BJ (cell line): ENCODE measurements around the gene QRFP. TPM values are rescaled to one million over a fixed set of nuclear protein-coding genes. Genes with fewer than 3 reads are reported as not detected.
A peak's percentile ranks its signal among the peaks of the same experiment; 100 is the strongest.

Experiments
- CTCF ChIA-PET: fragments of 350-600 bp; formaldehyde crosslinking; extraction: SDS; loops from one replicate; lab custom pipeline; 2021; ENCODE audit warnings: antibody characterized with exemption, inconsistent platforms; lab: Yijun Ruan, JAX
- POLR2A ChIA-PET: fragments of 300-600 bp; sonication (Branson Sonifier 250); formaldehyde crosslinking; extraction: SDS; loops from one replicate; lab custom pipeline; 2021; ENCODE audit warnings: antibody characterized with exemption; lab: Charles Lee
- DNase-seq: peaks from one replicate; pipeline ENCODE4 v3.0.0-alpha.2; 2011; ENCODE audit warnings: low read depth
- H3K27me3 ChIP-seq: 2 replicates; pipeline ENCODE4 v1.6.0; 2011; ENCODE audit warnings: low read length; ENCODE audit not compliant: control insufficient read depth, insufficient read depth
- H3K36me3 ChIP-seq: 2 replicates; pipeline ENCODE4 v1.5.1; 2011; ENCODE audit warnings: low read length; ENCODE audit not compliant: control insufficient read depth, insufficient read depth
- H3K4me3 ChIP-seq: 2 replicates; pipeline ENCODE4 v1.5.1; 2011; ENCODE audit warnings: low read depth, mild to moderate bottlenecking, control low read depth, low read length
- CTCF ChIP-seq: IDR thresholded peaks from 2 replicates; pipeline ENCODE4 v1.5.1; 2011; ENCODE audit warnings: low read depth, mild to moderate bottlenecking, control low read depth, inconsistent platforms, low read length, moderate library complexity; ENCODE audit not compliant: insufficient read depth
- polyA plus RNA-seq: library from polyadenylated mRNA; depleted of rRNA; stranded (reverse); fragments of >200 nt; gene quantifications from 2 replicates; pipeline ENCODE4 v1.2.3, GENCODE V29; 2011

The QRFP gene
- polyA plus RNA-seq, 1 experiment, result not detected

GRCh38 chr9:130868230-130868629 lies 28.4 kb downstream of the QRFP start:
- no peak for TF ChIP-seq CTCF
- CTCF ChIA-PET, result interaction anchor here (2.3 to 10.9 kb wide), 6 partner anchors 18 to 178 kb away, joined by 17 to 251 read pairs (median 30); no protein-coding TSS in a partner anchor
- Histone ChIP-seq H3K27me3 (no peaks in the 10 kb centered on the region), H3K36me3 (peaks cover 27% of the 10 kb centered on the region), H3K4me3 (no peak overlapping the region)
- no peak for DNase-seq
- POLR2A ChIA-PET, result no interaction called here

GRCh38 chr9:130867556-130867955 lies 29.1 kb downstream of the QRFP start:
- no peak for TF ChIP-seq CTCF
- H3K4me3 ChIP-seq, result no peak overlapping the region
- no peaks in the 10 kb centered on the region for H3K27me3 ChIP-seq
- peaks cover 25% of the 10 kb centered on the region for H3K36me3 ChIP-seq
- ChIA-PET POLR2A (no interaction called here), CTCF (interaction anchor here (0.6 to 10.9 kb wide), 14 partner anchors 12 to 314 kb away, joined by 3 to 251 read pairs (median 18); no protein-coding TSS in a partner anchor)
- DNase-seq, result no peak

GRCh38 chr9:130866474-130866965 lies 30.1 kb downstream of the QRFP start:
- Histone ChIP-seq H3K36me3 (peaks cover 18% of the 10 kb centered on the region), H3K4me3 (no peak overlapping the region), H3K27me3 (no peaks in the 10 kb centered on the region)
- ChIA-PET CTCF (interaction anchor here (0.5 to 10.9 kb wide), 30 partner anchors 9 to 180 kb away, joined by 3 to 251 read pairs (median 4); no protein-coding TSS in a partner anchor), POLR2A (interaction anchor here (0.5 kb wide), 1 partner anchor 104 kb away, joined by 4 read pairs; no protein-coding TSS in a partner anchor)
- DNase-seq, result no peak
- peak; percentile 90 for TF ChIP-seq CTCF

GRCh38 chr9:130865921-130866320 lies 30.7 kb downstream of the QRFP start:
- ChIA-PET POLR2A (interaction anchor here (0.5 kb wide), 1 partner anchor 103 kb away, joined by 4 read pairs; no protein-coding TSS in a partner anchor), CTCF (interaction anchor here (1.0 to 10.9 kb wide), 22 partner anchors 8 to 181 kb away, joined by 3 to 251 read pairs (median 6); no protein-coding TSS in a partner anchor)
- H3K36me3 ChIP-seq, result peaks cover 17% of the 10 kb centered on the region
- no peaks in the 10 kb centered on the region for H3K27me3 ChIP-seq
- no peak for TF ChIP-seq CTCF
- no peak overlapping the region for H3K4me3 ChIP-seq
- no peak for DNase-seq

GRCh38 chr9:130864541-130864940 lies 32.1 kb downstream of the QRFP start:
- no peak for TF ChIP-seq CTCF
- CTCF ChIA-PET, result interaction anchor here (0.8 to 10.9 kb wide), 12 partner anchors 15 to 182 kb away, joined by 3 to 251 read pairs (median 15); no protein-coding TSS in a partner anchor

More at GRCh38 chr9:130864541-130864940, 32.1 kb downstream of the QRFP start:
- DNase-seq, result no peak
- Histone ChIP-seq H3K27me3 (no peaks in the 10 kb centered on the region), H3K36me3 (peaks cover 14% of the 10 kb centered on the region), H3K4me3 (no peak overlapping the region)
- POLR2A ChIA-PET, result no interaction called here
